ENCODE results near the gene XK.

GRCh38 chrX:37726346-37726745, 40.8 kb downstream of the XK start:
- TF ChIP-seq, protein P1, sequence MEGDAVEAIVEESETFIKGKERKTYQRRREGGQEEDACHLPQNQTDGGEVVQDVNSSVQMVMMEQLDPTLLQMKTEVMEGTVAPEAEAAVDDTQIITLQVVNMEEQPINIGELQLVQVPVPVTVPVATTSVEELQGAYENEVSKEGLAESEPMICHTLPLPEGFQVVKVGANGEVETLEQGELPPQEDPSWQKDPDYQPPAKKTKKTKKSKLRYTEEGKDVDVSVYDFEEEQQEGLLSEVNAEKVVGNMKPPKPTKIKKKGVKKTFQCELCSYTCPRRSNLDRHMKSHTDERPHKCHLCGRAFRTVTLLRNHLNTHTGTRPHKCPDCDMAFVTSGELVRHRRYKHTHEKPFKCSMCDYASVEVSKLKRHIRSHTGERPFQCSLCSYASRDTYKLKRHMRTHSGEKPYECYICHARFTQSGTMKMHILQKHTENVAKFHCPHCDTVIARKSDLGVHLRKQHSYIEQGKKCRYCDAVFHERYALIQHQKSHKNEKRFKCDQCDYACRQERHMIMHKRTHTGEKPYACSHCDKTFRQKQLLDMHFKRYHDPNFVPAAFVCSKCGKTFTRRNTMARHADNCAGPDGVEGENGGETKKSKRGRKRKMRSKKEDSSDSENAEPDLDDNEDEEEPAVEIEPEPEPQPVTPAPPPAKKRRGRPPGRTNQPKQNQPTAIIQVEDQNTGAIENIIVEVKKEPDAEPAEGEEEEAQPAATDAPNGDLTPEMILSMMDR (IDR thresholded peaks at IDR 0.05; ENCODE audit: insufficient read depth, low read length, poor library complexity, severe bottlenecking): no peak
- no peak for TF ChIP-seq EZH2phosphoT487 (conservative IDR thresholded peaks at IDR 0.05; ENCODE audit: low read length)

Measured in SU-DHL-6 (cell line).